ENCODE data around the gene FAM20C. TPM values are rescaled to one million over a fixed set of nuclear protein-coding genes. Genes with fewer than 3 reads are reported as not detected.

The FAM20C gene
- total RNA-seq, 1 experiment from 2014 or later: 62.4 TPM

GRCh38 chr7:143811-144453 is 48.4 kb upstream of the FAM20C start:
- BruUV-seq (replicated peaks): no TSS peak
- in situ Hi-C loops (cut with HindIII; ENCODE audit: low pct_unique_long_range_greater_than_20kb, low sequenced_read_pairs): no loop called here
- intact Hi-C loops (cut with micrococcal nuclease; ENCODE audit: unreplicated experiment): no loop called here
- ChIA-PET POLR2A (no interaction called here), CTCF (no interaction called here)
- no peak for TF ChIP-seq POLR2AphosphoS5 (IDR thresholded peaks at IDR 0.05; ENCODE audit: low read depth, low read length)
- TF ChIP-seq REST (IDR thresholded peaks at IDR 0.05; ENCODE audit: insufficient read depth in 1 of 2, low read depth in 2 of 2, low read length in 1 of 2): no peak
- no peak for TF ChIP-seq TCF7L2 (IDR thresholded peaks at IDR 0.05; ENCODE audit: low read depth, low read length)
- TF ChIP-seq CTCF (IDR thresholded peaks at IDR 0.05): no peak
- no peak for TF ChIP-seq SIN3A (IDR thresholded peaks at IDR 0.05; ENCODE audit: borderline replicate concordance, insufficient read depth, low read depth, low read length)
- DNase-seq (ENCODE audit: low read depth, low spot score) (no peak), ATAC-seq (no peak)
- 0 out of 2 replicates have a peak, but pooled peaks cover 3% of the 10 kb centered on the region for H3K4me1 ChIP-seq (ENCODE audit: control insufficient read depth, insufficient read depth, low read length)
- no peaks in the 10 kb centered on the region for H3K27me3 ChIP-seq (ENCODE audit: control insufficient read depth, insufficient read depth, low read length)
- H3K4me3 ChIP-seq (ENCODE audit: low read depth in 2 of 2, low read length in 2 of 2): no peak overlapping the region
- no peaks in the 10 kb centered on the region for H3K9me3 ChIP-seq (ENCODE audit: control insufficient read depth, insufficient read depth, low read depth, low read length)
- H3K36me3 ChIP-seq (ENCODE audit: control insufficient read depth, insufficient read depth, low read length): no peaks in the 10 kb centered on the region
- no peak overlapping the region for H3K27ac ChIP-seq (ENCODE audit: low read length)

GRCh38 chr7:144454-144826 is 47.9 kb upstream of the FAM20C start:
- ATAC-seq: no peak
- intact Hi-C loops (cut with micrococcal nuclease; ENCODE audit: unreplicated experiment) (no loop called here), in situ Hi-C loops (cut with HindIII; ENCODE audit: low pct_unique_long_range_greater_than_20kb, low sequenced_read_pairs) (no loop called here)
- no peak for TF ChIP-seq TCF7L2 (IDR thresholded peaks at IDR 0.05; ENCODE audit: low read depth, low read length)
- TF ChIP-seq REST (IDR thresholded peaks at IDR 0.05; ENCODE audit: insufficient read depth in 1 of 2, low read depth in 2 of 2, low read length in 1 of 2): no peak
- TF ChIP-seq CTCF (IDR thresholded peaks at IDR 0.05): no peak
- TF ChIP-seq SIN3A (IDR thresholded peaks at IDR 0.05; ENCODE audit: borderline replicate concordance, insufficient read depth, low read depth, low read length): no peak
- no peak for TF ChIP-seq POLR2AphosphoS5 (IDR thresholded peaks at IDR 0.05; ENCODE audit: low read depth, low read length)
- no TSS peak for BruUV-seq (replicated peaks)
- POLR2A ChIA-PET: no interaction called here
- Histone ChIP-seq H3K36me3 (ENCODE audit: control insufficient read depth, insufficient read depth, low read length) (no peaks in the 10 kb centered on the region), H3K27ac (ENCODE audit: low read length) (no peak overlapping the region), H3K4me3 (ENCODE audit: low read depth in 2 of 2, low read length in 2 of 2) (no peak overlapping the region), H3K27me3 (ENCODE audit: control insufficient read depth, insufficient read depth, low read length) (no peaks in the 10 kb centered on the region), H3K4me1 (ENCODE audit: control insufficient read depth, insufficient read depth, low read length) (0 out of 2 replicates have a peak, but pooled peaks cover 3% of the 10 kb centered on the region), H3K9me3 (ENCODE audit: control insufficient read depth, insufficient read depth, low read depth, low read length) (no peaks in the 10 kb centered on the region)
- DNase-seq (ENCODE audit: low read depth, low spot score): no peak
- CTCF ChIA-PET: no interaction called here

All from Panc1 (cell line).